ENCODE data around the gene MTFR1L. TPM values are rescaled to one million over a fixed set of nuclear protein-coding genes. Genes with fewer than 3 reads are reported as not detected.
"Not testable (repeated sequence)": the region's sequence is repeated elsewhere in the genome, so short reads cannot be mapped to it uniquely, and the experiment has no call there.

MTFR1L gene
- total RNA-seq, 2 experiments from 2014 or later: 35.3 to 43.4 TPM

DNA sequence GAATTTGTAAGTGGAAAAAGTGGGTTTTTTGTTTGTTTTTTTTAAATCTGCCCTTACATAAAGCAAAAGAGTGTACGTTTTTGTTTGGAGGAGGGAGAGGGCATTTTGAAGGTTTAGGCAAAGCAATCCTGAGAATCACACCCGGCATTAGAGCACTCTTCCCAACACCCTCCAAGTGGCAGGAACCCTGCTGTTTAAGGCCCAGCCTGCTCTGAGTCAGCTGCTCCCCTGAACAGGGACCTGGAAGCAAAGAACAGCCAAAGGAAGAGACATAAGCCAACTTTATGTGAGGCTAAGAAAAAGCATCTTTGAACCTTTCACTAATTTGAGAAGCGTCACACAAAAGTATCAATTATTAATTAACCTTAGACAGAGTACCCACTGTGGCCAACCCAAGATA lies 16.9 kb downstream of the MTFR1L start:
- Histone ChIP-seq H3K36me3 (ENCODE audit: insufficient read depth, low read length) (peaks cover 63% of the 10 kb centered on the region), H3K79me2 (ENCODE audit: insufficient read depth, low read depth, low read length) (peaks cover 5% of the 10 kb centered on the region; the same call in 1 of the 2 replicates), H3K4me1 (ENCODE audit: insufficient read depth, low read length, poor library complexity, severe bottlenecking) (no peaks in the 10 kb centered on the region), H3K4me3 (ENCODE audit: low read depth, low read length, poor library complexity, severe bottlenecking) (no peak overlapping the region), H3K4me2 (ENCODE audit: low read length) (no peak overlapping the region), H3K9me3 (ENCODE audit: low read length) (no peaks in the 10 kb centered on the region), H3K27ac (ENCODE audit: low read depth, low read length, poor library complexity, severe bottlenecking) (no peak overlapping the region), H3K9me2 (ENCODE audit: insufficient read depth, low read length) (no peaks in the 10 kb centered on the region), H2AFZ (ENCODE audit: low read length) (no peak overlapping the region), H4K20me1 (ENCODE audit: insufficient read depth, low read length) (no peaks in the 10 kb centered on the region)
- intact Hi-C loops (cut with micrococcal nuclease; ENCODE audit: unreplicated experiment): loop anchor here (1.0 kb wide), 1 partner anchor 162 kb away; the partner anchor contains the start of gene PAFAH2
- no TSS peak for BruUV-seq (replicated peaks)
- DNase-seq (ENCODE audit: low spot score): no peak
- TF ChIP-seq, protein P1, sequence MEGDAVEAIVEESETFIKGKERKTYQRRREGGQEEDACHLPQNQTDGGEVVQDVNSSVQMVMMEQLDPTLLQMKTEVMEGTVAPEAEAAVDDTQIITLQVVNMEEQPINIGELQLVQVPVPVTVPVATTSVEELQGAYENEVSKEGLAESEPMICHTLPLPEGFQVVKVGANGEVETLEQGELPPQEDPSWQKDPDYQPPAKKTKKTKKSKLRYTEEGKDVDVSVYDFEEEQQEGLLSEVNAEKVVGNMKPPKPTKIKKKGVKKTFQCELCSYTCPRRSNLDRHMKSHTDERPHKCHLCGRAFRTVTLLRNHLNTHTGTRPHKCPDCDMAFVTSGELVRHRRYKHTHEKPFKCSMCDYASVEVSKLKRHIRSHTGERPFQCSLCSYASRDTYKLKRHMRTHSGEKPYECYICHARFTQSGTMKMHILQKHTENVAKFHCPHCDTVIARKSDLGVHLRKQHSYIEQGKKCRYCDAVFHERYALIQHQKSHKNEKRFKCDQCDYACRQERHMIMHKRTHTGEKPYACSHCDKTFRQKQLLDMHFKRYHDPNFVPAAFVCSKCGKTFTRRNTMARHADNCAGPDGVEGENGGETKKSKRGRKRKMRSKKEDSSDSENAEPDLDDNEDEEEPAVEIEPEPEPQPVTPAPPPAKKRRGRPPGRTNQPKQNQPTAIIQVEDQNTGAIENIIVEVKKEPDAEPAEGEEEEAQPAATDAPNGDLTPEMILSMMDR (conservative IDR thresholded peaks at IDR 0.05; ENCODE audit: low read length): no peak
- no peak for TF ChIP-seq EZH2phosphoT487 (IDR thresholded peaks at IDR 0.05; ENCODE audit: borderline replicate concordance, low read depth, low read length)
- CTCF ChIA-PET (ENCODE audit: unreplicated experiment): no interaction called here
- POLR2A ChIA-PET: no interaction called here

DNA sequence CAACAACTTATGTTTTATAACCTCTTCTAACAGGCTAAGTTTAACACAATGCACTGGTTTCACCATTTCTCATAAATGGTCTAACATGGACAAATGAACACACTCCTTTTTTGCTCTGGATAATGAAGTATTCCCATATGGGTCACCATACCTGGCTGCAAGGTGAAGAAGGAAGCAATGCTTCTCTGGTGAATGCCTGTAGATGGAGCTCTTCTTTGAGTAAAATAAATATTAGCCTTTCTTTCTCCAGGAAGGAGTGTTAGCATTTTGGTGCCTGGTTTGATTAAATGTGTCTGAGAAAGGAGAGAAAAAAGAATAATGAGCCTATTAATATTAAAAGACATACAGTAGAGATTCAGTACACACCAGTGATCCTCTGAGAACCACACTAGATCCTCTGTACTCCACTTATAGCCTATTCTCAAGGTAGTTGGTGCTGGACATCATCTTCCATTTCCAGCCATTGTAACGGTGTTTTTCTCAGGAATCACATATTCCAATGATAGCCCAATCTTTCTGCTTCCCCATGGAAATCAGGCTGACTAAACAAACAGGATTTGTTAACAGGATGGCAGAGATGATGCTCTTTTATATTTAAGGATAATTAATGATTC lies 17.6 kb downstream of the MTFR1L start:
- no peaks in the 10 kb centered on the region for H3K9me2 ChIP-seq (ENCODE audit: insufficient read depth, low read length)
- intact Hi-C loops (cut with micrococcal nuclease; ENCODE audit: unreplicated experiment): loop anchor here (1.0 kb wide), 1 partner anchor 161 kb away; the partner anchor contains the start of gene PAFAH2
- peak; percentile 33 for DNase-seq (ENCODE audit: low spot score)
- CTCF ChIA-PET (ENCODE audit: unreplicated experiment): interaction anchor here (0.6 kb wide), 1 partner anchor 160 kb away, joined by 8 read pairs; the partner anchor contains the start of gene PAFAH2
- no peak overlapping the region for H2AFZ ChIP-seq (ENCODE audit: low read length)
- TF ChIP-seq EZH2phosphoT487 (IDR thresholded peaks at IDR 0.05; ENCODE audit: borderline replicate concordance, low read depth, low read length): no peak
- TF ChIP-seq, protein P1 (conservative IDR thresholded peaks at IDR 0.05; ENCODE audit: low read length): peak; percentile 81
- no peaks in the 10 kb centered on the region for H3K9me3 ChIP-seq (ENCODE audit: low read length)
- no peaks in the 10 kb centered on the region for H4K20me1 ChIP-seq (ENCODE audit: insufficient read depth, low read length)
- H3K4me2 ChIP-seq (ENCODE audit: low read length): no peak overlapping the region
- no peak overlapping the region for H3K27ac ChIP-seq (ENCODE audit: low read depth, low read length, poor library complexity, severe bottlenecking)
- peaks cover 10% of the 10 kb centered on the region; the same call in 1 of the 2 replicates for H3K79me2 ChIP-seq (ENCODE audit: insufficient read depth, low read depth, low read length)
- peaks cover 57% of the 10 kb centered on the region for H3K36me3 ChIP-seq (ENCODE audit: insufficient read depth, low read length)
- POLR2A ChIA-PET: no interaction called here
- no peak overlapping the region for H3K4me3 ChIP-seq (ENCODE audit: low read depth, low read length, poor library complexity, severe bottlenecking)
- no TSS peak for BruUV-seq (replicated peaks)
- no peaks in the 10 kb centered on the region for H3K4me1 ChIP-seq (ENCODE audit: insufficient read depth, low read length, poor library complexity, severe bottlenecking)

DNA sequence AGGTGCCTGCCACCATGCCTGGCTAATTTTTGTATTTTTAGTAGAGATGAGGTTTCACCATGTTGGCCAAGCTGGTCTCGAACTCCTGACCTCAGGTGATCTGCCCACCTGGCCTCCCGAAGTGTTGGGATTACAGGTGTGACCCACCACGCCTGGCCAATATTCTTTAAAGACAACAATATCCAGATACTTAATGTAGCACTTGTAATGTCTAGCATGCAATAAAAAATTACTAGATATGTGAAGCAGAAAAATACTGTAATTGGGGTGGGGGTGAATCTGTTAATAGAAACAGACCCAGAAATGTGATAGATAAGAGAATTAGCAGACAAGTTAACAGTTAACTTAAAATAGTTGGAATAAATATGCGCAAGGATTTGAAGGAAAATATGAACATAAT lies 20.1 kb downstream of the MTFR1L start:
- H3K4me2 ChIP-seq (ENCODE audit: low read length); CTCF ChIA-PET (ENCODE audit: unreplicated experiment); H3K4me1 ChIP-seq (ENCODE audit: insufficient read depth, low read length, poor library complexity, severe bottlenecking); H3K9me3 ChIP-seq (ENCODE audit: low read length); H4K20me1 ChIP-seq (ENCODE audit: insufficient read depth, low read length); H3K27ac ChIP-seq (ENCODE audit: low read depth, low read length, poor library complexity, severe bottlenecking); BruUV-seq (replicated peaks); H3K9me2 ChIP-seq (ENCODE audit: insufficient read depth, low read length); intact Hi-C loops (cut with micrococcal nuclease; ENCODE audit: unreplicated experiment); H2AFZ ChIP-seq (ENCODE audit: low read length); H3K4me3 ChIP-seq (ENCODE audit: low read depth, low read length, poor library complexity, severe bottlenecking); DNase-seq (ENCODE audit: low spot score): not testable (repeated sequence)
- H3K79me2 ChIP-seq (ENCODE audit: insufficient read depth, low read depth, low read length): peaks cover 27% of the 10 kb centered on the region; the same call in 1 of the 2 replicates
- H3K36me3 ChIP-seq (ENCODE audit: insufficient read depth, low read length): peaks cover 32% of the 10 kb centered on the region
- POLR2A ChIA-PET: interaction anchor here (0.6 to 0.7 kb wide), 2 partner anchors 53 to 168 kb away, joined by 3 to 5 read pairs; no protein-coding TSS in a partner anchor

All from OCI-LY7 (cell line).